Dermis microvascular lymphatic vessel endothelial cell (primary cell): Measurements from ENCODE around the gene ALKBH7. TPM values are rescaled to one million over a fixed set of nuclear protein-coding genes. Genes with fewer than 3 reads are reported as not detected.
"Not testable (repeated sequence)": the region's sequence is repeated elsewhere in the genome, so short reads cannot be mapped to it uniquely, and the experiment has no call there.

ENCODE experiments used
- DNase-seq, 2 donors: peaks; one replicate each; pipeline versions ENCODE4 v3.0.0 to v3.0.0-alpha.2; 2010; ENCODE audit warnings: low read depth in 2 of 2
- total RNA-seq: library from RNA; depleted of rRNA; stranded (reverse); fragments of >200 nt; gene quantifications from 2 replicates; pipeline ENCODE4 v1.2.1, GENCODE V29; 2014

ALKBH7 gene
- total RNA-seq, 1 donor from 2014 or later, result 20.5 TPM

- DNase-seq, result not testable (repeated sequence)
These were observed 27.7 kb downstream of the ALKBH7 start for GRCh38 chr19:6400062-6400944.

- no peak for DNase-seq
These were observed 29.5 kb downstream of the ALKBH7 start for GRCh38 chr19:6402058-6402457.

GRCh38 chr19:6402837-6403608, 30.4 kb downstream of the ALKBH7 start:
- DNase-seq, result peak; percentile 81 to 85

GRCh38 chr19:6406401-6406800, 33.8 kb downstream of the ALKBH7 start:
- DNase-seq, result no peak

GRCh38 chr19:6409346-6409745, 36.8 kb downstream of the ALKBH7 start:
- no peak for DNase-seq

GRCh38 chr19:6412061-6412446, 39.5 kb downstream of the ALKBH7 start:
- no peak for DNase-seq

GRCh38 chr19:6412447-6413091, 40.0 kb downstream of the ALKBH7 start:
- DNase-seq, result peak in 1 of 2 donors; percentile 33

GRCh38 chr19:6413291-6413690, 40.7 kb downstream of the ALKBH7 start:
- DNase-seq, result no peak

GRCh38 chr19:6413721-6414643, 41.4 kb downstream of the ALKBH7 start:
- DNase-seq, result no peak

- DNase-seq, result no peak
These were observed 42.4 kb downstream of the ALKBH7 start for GRCh38 chr19:6414793-6415590.

- DNase-seq, result no peak
These were observed 43.1 kb downstream of the ALKBH7 start for GRCh38 chr19:6415591-6416190.

GRCh38 chr19:6416658-6417405, 44.2 kb downstream of the ALKBH7 start:
- no peak for DNase-seq

GRCh38 chr19:6417713-6418561, 45.3 kb downstream of the ALKBH7 start:
- DNase-seq, result peak in 1 of 2 donors; percentile 37

- no peak for DNase-seq
These were observed 46.0 kb downstream of the ALKBH7 start for GRCh38 chr19:6418562-6418932.

- DNase-seq, result no peak
These were observed 48.8 kb downstream of the ALKBH7 start for GRCh38 chr19:6421075-6422014.

- peak in 1 of 2 donors; percentile 64 for DNase-seq
These were observed 51.1 kb downstream of the ALKBH7 start for GRCh38 chr19:6423499-6424194.
